OCI-LY3 (cell line): Measurements from ENCODE around the gene TMEM238.

Experiments
- H2AFZ ChIP-seq: fragments of 200-600, 300-600 bp; shearing (Covaris generic); 2 replicates; pipeline ENCODE4 v1.6.0; 2014; ENCODE audit warnings: antibody characterized with exemption, low read depth, low read length
- H3K27ac ChIP-seq: fragments of 200-600, 300-600 bp; sonication (generic); 2 replicates; pipeline ENCODE4 v1.5.1; 2014; ENCODE audit warnings: mild to moderate bottlenecking, low read length, moderate library complexity, mixed read lengths
- H3K27me3 ChIP-seq: fragments of 200-600, 300-600 bp; sonication (generic); 2 replicates; pipeline ENCODE4 v1.6.1; 2014; ENCODE audit warnings: low read depth, low read length, mixed read lengths
- H3K36me3 ChIP-seq: fragments of 200-600, 300-600 bp; sonication (generic); replicated peaks from 2 replicates; pipeline ENCODE3; 2014; ENCODE audit warnings: low read depth, low read length, mixed read lengths
- H3K4me1 ChIP-seq: fragments of 300-600, 200-600 bp; sonication (generic); 2 replicates; pipeline ENCODE4 v1.6.1; 2014; ENCODE audit warnings: low read length, mixed read lengths
- H3K4me2 ChIP-seq: fragments of 200-600, 300-600 bp; sonication (generic); 2 replicates; pipeline ENCODE4 v1.6.1; 2014; ENCODE audit warnings: low read length, mixed read lengths
- H3K4me3 ChIP-seq: fragments of 300-600, 200-600 bp; sonication (generic); 2 replicates; pipeline ENCODE4 v1.5.1; 2014; ENCODE audit warnings: antibody characterized with exemption, mild to moderate bottlenecking, low read length, moderate library complexity
- H3K79me2 ChIP-seq: fragments of 300-600, 200-600 bp; shearing (Covaris generic); 2 replicates; pipeline ENCODE4 v1.6.1; 2014; ENCODE audit warnings: mild to moderate bottlenecking, low read length, mixed read lengths
- H3K9ac ChIP-seq: fragments of 300-600, 200-600 bp; shearing (Covaris generic); 2 replicates; pipeline ENCODE4 v1.6.0; 2014; ENCODE audit warnings: mild to moderate bottlenecking, low read length, moderate library complexity
- H3K9me3 ChIP-seq: fragments of 200-600, 300-600 bp; shearing (Covaris generic); 2 replicates; pipeline ENCODE4 v1.6.1; 2014; ENCODE audit warnings: low read length, mixed read lengths; ENCODE audit not compliant: insufficient read depth
- H4K20me1 ChIP-seq: fragments of 200-600, 300-600 bp; sonication (generic); 2 replicates; pipeline ENCODE4 v1.6.1; 2016; ENCODE audit warnings: low read length, mixed read lengths; ENCODE audit not compliant: insufficient read depth
- CTCF ChIP-seq: fragments of 200-600, 300-600 bp; sonication (generic); IDR thresholded peaks from 2 replicates; pipeline ENCODE4 v1.5.1; 2014; ENCODE audit warnings: antibody characterized with exemption, low read length, low read depth
- EZH2phosphoT487 ChIP-seq: fragments of 200-600 bp; shearing (Covaris generic); IDR thresholded peaks from 2 replicates; pipeline ENCODE4 v1.6.1; 2018; ENCODE audit warnings: antibody characterized with exemption, mixed run types, low read depth

Gene TMEM238

GRCh38 chr19:55370305-55370988, 13.6 kb downstream of the TMEM238 start, which contains the start of gene IL11:
Gene IL11, minus strand, starts transcription at chr19:55370463. Its CDS starts 153 bp downstream, at chr19:55370310.
- Histone ChIP-seq H3K9ac (no peak within 1 kb of the TSS), H3K27me3 (peaks cover 21% of the 10 kb centered on the region)

GRCh38 chr19:55369653-55370304, 14.3 kb downstream of the TMEM238 start:
- Histone ChIP-seq H3K4me1 (peaks cover 6% of the 10 kb centered on the region; the same call in 1 of the 2 replicates), H3K79me2 (no peaks in the 10 kb centered on the region), H3K9ac (no peak overlapping the region), H3K27ac (no peak overlapping the region), H2AFZ (no peak overlapping the region), H3K36me3 (no peaks in the 10 kb centered on the region), H3K4me3 (no peak overlapping the region), H3K4me2 (no peak overlapping the region), H4K20me1 (no peaks in the 10 kb centered on the region), H3K27me3 (peaks cover 21% of the 10 kb centered on the region), H3K9me3 (no peaks in the 10 kb centered on the region)
- no peak for TF ChIP-seq CTCF
- TF ChIP-seq EZH2phosphoT487 = no peak

More at GRCh38 chr19:55370305-55370988, 13.6 kb downstream of the TMEM238 start, which contains the start of gene IL11:
- no peak within 1 kb of the TSS for H2AFZ ChIP-seq
- no peaks in the 10 kb centered on the region for H3K79me2 ChIP-seq
- no peak within 1 kb of the TSS for H3K4me3 ChIP-seq
- no peaks in the 10 kb centered on the region for H4K20me1 ChIP-seq
- H3K4me2 ChIP-seq = no peak within 1 kb of the TSS
- no peak within 1 kb of the TSS for H3K27ac ChIP-seq
- TF ChIP-seq EZH2phosphoT487 (no peak), CTCF (no peak)
- peaks cover 7% of the 10 kb centered on the region for H3K4me1 ChIP-seq
- no peaks in the 10 kb centered on the region for H3K36me3 ChIP-seq
- no peaks in the 10 kb centered on the region for H3K9me3 ChIP-seq

DNA sequence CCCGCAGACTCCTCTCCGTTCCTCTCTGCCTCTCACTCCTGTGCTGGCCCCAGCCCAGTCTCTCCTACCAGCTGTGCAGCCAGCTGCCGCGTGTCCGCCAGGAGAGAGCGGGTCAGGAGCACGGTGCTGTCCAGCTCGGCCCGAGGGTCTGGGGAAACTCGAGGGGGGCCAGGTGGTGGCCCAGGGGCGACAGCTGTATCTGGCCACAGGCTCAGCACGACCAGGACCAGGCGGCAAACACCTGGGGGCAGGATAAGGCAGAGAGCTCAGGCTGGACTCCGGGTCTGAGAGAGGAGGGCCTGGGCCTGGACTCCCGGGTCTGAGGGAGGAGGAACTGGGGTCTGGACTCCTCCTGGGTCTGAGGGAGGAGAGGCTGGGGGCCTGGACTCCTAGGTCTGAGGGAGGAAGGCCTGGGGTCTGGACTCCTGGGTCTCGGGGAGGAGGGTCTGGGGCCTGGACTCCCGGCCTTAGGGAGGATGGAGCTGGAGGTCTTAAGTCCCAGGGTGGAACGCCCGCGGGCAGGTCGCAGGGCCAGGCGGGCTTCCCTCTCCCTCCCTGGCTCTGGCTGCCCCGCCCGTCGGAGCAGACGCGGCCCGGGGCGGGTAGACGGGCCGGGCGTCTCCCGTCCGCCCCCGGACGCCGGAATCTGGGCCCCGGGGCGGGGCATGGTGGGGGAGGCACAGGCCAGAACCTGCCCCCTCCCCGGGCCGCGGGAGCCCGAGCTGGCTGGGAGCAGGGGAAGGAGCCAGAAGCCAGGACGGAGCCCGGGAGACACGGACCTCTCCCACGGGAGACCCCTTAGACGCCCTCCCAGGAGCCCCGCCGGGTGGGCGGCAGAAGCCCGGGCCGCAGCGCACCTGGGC, 15.2 kb downstream of the TMEM238 start:
- H3K27me3 ChIP-seq = peaks cover 18% of the 10 kb centered on the region
- no peaks in the 10 kb centered on the region for H3K36me3 ChIP-seq
- no peaks in the 10 kb centered on the region for H3K79me2 ChIP-seq
- H2AFZ ChIP-seq = no peak overlapping the region
- H3K4me2 ChIP-seq = no peak overlapping the region
- no peak overlapping the region for H3K4me3 ChIP-seq
- H3K4me1 ChIP-seq = peaks cover 6% of the 10 kb centered on the region; the same call in 1 of the 2 replicates
- no peaks in the 10 kb centered on the region for H4K20me1 ChIP-seq
- no peaks in the 10 kb centered on the region for H3K9me3 ChIP-seq
- no peak overlapping the region for H3K27ac ChIP-seq
- TF ChIP-seq CTCF = no peak
- TF ChIP-seq EZH2phosphoT487 = no peak
- no peak overlapping the region for H3K9ac ChIP-seq
